ENCODE measurements around the gene WDR18.

WDR18 gene

DNA sequence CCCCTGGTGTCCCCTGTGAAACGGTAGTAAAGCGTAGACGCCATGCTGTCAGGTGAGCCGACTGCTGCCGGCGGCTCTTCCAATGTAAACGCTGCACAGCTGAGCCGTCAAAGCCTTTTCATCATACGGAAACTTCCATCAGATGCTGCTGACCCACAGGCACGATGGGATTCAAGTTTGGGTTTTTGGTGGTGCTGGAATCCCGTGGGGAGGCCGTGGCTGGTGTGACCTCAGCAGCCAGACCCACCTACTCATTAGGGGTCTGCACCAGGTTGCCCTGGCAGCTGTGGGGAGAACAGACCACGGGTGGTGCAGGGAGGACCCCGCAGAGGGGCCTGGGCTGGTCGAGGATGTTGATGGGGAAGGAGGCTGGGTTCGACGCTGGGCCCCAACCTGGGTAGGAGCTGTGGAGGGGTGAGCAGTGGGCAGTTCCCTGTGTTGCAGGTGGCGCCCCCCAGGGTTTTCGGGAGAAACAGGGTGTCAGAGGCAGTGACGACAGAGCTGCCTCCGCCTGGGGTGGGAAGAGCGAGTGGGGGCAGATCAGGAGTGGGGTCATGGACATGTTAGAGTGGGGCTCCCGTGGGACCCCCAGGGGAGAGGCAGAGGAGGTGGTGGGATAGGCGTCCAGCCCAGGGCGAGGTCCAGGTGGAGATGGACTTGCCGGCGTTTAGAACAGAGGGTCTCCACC is 22.7 kb downstream of the WDR18 start:
- no peak for DNase-seq (ENCODE audit: low read depth in 2 of 3, low spot score in 2 of 3)

DNA sequence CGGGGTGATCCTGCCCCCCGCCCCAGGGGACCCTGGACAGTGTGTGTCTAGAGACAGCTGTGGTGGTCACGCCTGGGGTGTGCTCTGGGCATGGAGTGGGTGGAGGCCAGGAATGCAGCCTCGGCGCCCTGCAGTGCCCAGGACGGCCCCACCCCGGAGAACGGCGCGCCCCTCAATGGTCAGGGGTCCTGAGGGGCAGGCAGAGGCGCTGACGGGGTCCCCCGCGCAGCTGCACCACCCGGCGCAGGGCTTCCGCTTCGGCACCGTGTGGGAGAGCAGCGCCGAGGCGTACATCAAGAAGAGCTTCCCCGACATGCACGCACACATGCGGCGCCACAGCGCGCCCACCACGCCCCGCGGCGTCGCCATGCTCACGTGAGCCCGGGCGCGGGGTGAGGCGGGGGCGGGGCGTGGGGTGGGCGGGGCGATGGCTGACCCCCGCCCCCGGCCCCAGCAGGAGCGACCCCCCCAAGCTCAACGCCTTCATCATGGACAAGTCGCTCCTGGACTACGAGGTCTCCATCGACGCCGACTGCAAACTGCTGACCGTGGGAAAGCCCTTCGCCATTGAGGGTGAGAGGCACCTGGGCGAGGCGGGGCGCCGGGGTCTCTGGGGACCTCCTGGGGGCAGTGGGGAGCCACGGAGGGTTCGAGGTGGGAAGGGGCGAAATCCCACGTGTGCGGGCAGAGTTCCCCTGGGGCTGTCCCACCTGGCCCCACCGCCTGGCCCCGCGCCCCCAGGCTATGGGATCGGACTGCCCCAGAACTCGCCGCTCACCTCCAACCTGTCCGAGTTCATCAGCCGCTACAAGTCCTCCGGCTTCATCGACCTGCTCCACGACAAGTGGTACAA is 23.5 kb downstream of the WDR18 start:
- DNase-seq (ENCODE audit: low read depth in 2 of 3, low spot score in 2 of 3): no peak

DNA sequence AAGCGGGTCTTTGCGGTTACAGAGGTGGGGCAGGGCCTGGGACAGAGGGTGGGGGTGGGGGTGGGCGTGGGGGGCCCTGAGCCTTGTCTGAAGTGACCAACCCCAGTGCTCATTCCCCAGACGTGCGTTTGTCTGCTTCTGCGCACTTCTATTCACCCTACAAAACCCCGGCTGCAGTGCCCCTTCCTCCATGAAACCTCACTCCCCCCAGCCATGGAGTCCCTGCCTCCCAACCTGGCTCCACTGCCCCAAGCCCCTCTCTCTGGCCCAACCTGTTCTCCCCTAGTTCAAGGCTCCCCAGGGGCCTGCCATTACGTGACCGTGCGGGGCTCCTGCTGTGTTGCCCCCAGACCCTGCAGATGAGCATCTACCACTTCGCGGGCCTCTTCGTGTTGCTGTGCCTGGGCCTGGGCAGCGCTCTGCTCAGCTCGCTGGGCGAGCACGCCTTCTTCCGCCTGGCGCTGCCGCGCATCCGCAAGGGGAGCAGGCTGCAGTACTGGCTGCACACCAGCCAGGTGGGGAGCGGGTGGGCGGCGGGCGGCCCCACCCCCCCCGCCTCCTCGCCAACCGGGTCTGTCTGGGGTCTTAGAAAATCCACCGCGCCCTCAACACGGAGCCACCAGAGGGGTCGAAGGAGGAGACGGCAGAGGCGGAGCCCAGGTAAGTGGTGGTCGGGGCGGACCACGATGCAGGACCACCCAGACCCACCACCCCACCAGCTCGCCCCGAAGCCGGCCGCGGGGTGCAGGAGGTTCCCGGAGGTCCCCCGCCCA is 24.3 kb downstream of the WDR18 start:
- no peak for DNase-seq (ENCODE audit: low read depth in 2 of 3, low spot score in 2 of 3)

DNA sequence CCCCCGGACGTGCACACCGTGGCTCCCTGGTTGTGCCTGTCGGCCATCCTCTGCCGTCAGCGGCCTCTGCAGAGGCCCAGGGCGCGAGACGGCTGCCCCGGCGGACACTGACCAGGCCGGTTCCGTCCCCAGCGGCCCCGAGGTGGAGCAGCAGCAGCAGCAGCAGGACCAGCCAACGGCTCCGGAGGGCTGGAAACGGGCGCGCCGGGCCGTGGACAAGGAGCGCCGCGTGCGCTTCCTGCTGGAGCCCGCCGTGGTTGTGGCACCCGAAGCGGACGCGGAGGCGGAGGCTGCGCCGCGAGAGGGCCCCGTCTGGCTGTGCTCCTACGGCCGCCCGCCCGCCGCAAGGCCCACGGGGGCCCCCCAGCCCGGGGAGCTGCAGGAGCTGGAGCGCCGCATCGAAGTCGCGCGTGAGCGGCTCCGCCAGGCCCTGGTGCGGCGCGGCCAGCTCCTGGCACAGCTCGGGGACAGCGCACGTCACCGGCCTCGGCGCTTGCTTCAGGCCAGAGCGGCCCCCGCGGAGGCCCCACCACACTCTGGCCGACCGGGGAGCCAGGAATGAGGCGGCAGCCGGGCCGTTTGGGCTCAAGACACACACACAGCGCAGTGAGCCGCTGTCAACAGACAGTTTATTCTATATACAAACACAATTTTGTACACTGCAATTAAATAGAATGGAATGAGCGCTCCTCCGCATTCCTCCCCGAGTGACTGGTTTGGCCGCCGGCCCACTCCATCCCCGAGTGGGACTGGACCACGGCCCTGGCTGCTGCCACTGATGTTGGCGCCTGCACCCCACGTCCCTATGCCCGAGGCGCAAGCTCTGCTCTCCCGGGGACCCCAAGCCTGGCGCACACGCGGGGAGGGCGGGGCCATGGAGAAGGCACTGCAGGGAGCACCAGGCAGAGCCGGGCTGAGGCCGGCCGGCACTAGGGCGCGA is 25.2 kb downstream of the WDR18 start:
- no peak for DNase-seq (ENCODE audit: low read depth in 2 of 3, low spot score in 2 of 3)

DNA sequence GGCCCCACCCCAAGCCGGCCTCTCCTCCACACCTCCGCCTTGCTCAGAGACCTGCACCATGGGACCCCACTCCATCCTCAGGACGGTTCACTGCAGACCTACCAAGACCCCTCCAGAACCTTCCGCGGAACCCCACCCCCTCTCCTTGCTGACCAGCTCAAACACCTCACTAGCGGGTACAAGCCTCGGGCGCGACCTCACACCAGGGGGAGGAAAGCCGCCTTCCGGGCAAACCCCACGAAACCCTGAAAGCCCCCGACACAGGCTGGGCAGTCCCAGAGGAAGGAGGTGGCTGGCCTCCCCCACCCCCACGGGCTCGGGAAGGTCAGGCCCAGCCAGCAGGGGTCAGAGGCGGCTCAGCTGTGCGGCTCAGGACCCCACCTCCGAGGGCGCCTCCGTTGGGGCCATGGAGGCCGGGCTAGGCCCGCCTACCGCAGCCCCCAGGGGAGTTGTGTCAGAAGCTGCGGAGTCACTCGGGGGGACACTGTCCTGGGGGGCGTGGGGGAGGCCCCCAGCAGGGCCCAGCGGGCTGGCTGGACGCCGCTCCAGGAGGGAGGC is 25.9 kb downstream of the WDR18 start:
- no peak for DNase-seq (ENCODE audit: low read depth in 2 of 3, low spot score in 2 of 3)

- DNase-seq (ENCODE audit: low read depth in 2 of 3, low spot score in 2 of 3): no peak
These were observed 26.7 kb downstream of the WDR18 start for GRCh38 chr19:1010586-1011510.

DNA sequence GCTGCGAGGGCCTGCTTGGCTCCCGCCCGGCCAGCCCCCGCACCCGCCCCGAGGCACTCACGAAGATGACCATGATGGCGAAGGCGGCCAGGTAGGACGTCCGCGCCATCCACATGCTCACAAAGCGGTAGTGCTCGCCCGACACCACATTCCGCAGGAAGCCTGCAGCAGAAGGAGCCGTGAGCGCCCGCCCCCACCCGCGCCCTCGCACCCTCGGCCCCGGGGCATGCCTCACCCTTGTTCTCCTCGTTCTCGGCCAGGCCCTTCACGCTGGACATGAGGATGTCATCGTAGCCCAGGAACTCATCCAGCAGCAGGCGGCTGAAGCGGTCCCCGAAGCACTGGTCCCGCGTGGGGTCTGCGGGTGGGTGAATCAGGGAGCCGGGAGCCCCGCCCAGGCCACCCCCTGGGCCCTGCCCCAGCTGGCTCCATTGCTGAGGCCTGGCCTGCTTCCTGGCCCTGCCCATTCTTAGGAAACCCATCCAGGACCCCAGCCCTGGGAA is 27.7 kb downstream of the WDR18 start:
- DNase-seq (ENCODE audit: low read depth in 2 of 3, low spot score in 2 of 3): no peak

- no peak for DNase-seq (ENCODE audit: low read depth in 2 of 3, low spot score in 2 of 3)
These were observed 28.2 kb downstream of the WDR18 start for GRCh38 chr19:1012334-1012733.

- no peak for DNase-seq (ENCODE audit: low read depth in 2 of 3, low spot score in 2 of 3)
These were observed 29.1 kb downstream of the WDR18 start for GRCh38 chr19:1013218-1013617.

DNA sequence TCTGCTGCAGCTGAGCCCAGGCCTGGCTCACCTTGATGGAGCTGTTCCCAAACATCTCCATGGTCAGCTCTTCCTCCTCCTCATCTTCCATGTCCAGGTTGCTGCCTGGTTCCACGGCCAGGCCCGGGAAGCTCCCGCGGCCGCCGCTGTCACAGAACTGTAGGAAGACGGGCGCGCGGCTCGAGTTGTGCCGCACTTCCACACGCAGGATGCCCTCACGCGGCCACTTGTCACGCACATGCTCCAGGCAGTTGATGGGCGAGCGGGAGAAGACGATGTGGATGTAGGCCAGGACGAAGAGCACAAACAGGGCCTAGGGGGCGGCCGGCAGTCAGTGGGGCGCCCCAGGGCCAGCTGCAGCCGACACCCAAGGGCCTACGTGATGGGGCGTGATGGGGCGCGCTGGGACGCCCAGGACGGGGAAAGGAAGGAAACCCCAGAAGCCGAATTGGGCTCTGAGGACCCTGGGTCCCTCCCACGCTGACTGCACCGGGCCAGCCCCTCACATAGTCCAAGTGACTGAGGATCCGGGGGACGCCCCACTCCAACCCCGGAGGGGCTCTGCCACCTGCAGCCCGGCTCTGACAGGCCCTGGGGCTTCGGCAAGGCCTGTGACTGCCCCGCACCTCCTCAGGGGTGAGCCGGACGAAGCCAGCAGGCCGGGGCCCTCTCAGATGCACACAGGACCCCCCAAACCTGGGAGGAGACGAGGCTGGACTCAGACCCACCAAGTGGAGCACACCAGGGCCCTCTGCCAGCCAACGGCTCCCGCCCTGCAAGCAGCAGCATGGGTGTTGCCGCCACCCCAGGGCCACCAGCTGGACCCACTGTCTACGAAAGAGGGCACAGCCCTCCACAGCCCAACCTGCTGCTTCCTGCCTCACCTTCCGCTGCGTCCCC is 30.3 kb downstream of the WDR18 start:
- DNase-seq (ENCODE audit: low read depth in 2 of 3, low spot score in 2 of 3): no peak

DNA sequence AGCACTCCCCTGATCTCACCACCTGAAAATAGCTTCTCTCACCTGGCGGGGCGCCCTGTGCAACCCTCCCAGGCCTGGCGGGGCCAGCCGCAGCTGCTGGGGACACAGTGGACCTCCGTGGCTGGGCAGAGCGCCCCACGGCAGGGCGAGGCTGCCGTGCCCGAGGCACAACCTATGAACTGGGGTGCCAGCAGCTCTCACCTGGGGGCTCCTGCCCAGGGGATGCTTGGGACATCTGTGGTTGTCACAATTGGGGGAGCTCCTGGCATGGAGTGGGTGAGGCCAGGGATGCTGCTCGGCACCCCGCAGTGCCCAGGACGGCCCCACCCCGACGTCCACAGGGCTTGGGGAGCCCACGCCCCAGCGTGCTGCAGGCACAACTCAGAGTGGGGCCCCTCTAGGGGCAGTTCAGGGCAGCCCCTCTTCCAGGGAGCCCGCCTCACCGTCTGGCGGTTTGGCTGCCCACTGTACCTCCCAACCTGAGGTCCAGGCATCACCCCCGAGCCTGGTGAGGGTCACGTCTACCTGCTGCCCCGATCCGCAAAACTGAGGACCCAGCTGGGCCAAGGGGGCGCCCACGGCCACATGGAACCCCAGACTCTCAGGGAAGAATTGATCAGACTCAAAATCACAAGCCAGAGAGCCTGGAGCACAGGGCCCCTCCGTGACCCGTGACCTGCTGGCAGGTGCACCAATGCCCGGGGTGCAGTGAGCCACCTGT is 31.1 kb downstream of the WDR18 start:
- DNase-seq (ENCODE audit: low read depth in 2 of 3, low spot score in 2 of 3): no peak

DNA sequence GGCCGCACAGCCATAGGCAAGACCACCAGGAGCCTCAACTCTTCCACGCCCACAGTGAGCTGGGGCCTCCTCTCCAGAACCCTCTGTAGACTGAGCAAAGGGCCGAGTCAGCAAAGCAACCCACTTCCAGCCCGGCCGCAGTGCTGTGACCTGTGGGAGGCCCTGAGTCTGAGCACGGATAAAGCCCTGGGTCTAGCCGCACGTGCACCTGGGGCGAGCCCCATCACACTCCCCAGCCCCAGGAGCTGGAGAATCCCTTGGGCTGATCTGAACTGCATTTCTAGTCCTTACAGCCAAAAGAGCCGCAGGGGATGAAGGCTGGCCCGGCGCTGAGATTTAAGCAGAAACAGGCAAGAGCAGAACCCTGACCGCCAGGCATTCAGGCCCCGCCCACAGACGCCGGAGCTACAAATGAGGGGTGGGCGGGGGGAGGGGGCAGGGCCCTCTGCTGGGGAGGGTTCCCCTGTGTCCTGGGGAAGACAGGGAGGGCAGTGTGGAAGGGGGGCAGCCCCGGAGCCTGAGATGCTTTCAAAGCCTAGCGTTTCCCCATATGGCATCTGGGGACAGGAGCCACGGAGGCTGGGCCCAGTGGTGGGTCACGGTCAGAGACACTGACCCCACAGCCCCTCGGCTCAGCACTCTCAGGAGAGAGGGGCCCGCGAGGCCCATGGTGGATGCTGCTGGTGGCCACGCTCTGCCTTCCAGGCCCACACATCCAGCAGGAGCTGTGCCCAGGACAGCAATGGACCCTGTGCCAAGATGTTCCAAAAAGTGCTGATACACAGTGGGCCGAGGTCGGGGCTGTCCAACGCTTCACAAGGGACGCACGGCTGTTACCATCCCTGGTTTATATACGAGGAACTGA is 31.9 kb downstream of the WDR18 start:
- no peak for DNase-seq (ENCODE audit: low read depth in 2 of 3, low spot score in 2 of 3)

- no peak for DNase-seq (ENCODE audit: low read depth in 2 of 3, low spot score in 2 of 3)
These were observed 32.5 kb downstream of the WDR18 start for GRCh38 chr19:1016647-1017114.

DNA sequence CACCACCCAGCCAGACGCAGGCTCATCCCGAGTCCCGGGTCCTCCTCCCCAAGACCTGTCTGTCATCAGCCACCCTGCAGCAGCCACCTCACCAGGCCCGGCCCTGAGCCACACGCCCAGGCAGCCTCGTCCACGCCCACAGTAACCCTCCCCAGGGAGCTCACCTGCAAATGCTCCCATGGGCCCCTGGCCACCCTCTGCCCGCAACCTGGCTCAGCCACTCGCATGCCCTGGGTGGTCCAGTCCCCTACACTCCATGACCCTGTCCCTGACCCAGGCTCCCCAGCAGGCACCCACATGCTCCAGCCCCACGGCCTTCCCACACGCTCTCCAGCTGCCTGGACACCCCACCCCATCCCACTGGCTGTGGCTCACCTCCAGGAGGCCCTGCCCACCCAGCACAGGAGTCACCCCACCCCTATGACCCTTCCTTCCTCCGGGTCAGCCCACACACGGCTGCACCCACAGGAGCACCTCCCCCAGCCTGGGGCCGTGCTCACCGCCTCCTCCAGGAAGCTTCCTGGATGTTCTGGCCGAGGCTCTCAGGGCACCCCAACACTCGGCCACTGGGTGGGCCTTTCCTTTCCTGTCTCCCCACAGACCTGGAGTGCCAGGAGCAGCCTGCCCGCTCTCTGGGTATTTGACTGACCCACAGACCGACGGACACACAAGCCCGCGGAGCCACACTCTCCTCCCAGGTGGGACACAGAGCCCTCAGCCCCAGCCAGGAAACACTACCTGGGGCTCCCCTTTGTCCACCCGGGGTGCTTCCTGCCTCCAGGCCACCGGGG is 33.2 kb downstream of the WDR18 start:
- no peak for DNase-seq (ENCODE audit: low read depth in 2 of 3, low spot score in 2 of 3)

DNA sequence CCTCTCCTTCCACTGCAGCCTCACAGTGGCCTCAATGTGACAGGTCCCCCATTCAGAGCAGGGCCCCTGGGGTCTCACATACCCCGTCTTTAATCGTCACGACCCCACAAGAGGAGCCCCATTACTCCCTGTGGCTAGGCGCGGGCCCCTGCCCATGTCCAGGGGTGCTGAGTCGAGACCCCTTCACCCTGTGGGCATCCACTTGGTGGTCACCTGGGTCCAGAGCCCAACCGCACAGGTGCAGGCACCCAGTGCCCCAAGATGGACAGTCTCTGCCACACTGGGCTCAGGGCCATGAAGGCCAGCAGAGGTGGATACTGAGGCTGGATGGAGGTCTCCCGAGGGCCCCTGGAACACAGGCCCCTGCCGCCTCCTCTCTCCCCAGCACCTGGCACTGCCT is 33.8 kb downstream of the WDR18 start:
- no peak for DNase-seq (ENCODE audit: low read depth in 2 of 3, low spot score in 2 of 3)

DNA sequence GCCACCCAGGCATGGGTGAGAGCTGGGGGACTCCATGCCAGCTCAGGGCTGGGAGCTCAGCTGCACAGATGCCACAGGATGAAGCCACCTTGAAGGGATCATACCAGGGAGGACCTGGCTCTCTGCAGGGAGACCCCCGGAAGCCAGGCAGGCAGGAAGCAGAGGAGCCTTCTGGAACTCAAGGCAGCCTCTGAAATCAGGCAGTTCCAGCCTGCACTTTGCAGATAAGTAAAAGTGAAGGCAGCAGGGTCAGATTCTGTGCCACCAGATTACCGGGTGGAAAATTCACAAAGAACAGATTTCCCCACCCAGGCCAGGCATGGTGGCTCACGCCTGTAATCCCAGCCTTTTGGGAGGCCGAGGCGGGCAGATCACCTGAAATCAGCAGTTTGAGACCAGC is 34.2 kb downstream of the WDR18 start:
- DNase-seq (ENCODE audit: low read depth in 2 of 3, low spot score in 2 of 3): no peak

Data from activated CD8-positive, alpha-beta memory T cell treated with anti-CD3 and anti-CD28 coated beads for 48 hours (primary cell).